ENCODE measurements around the gene PCNT.

Gene PCNT

DNA sequence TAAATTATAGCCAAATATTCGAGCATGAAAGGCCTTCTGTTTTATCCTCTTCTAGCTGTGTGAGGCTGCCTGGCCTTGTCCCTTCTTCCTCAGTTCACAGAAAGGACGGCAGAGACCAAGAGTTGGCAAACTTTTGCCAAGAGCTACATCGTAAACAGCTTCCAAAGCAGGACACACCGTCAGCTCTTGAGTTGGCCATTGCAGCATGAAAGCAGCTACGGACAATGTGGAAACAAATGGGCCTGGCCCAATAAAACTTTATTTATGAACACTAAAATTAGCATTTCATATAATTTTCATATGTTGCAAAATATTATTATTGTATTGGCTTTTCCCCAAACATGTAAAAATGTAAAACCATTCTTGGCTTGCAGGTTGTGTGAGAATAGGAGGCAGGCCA, 11.0 kb upstream of the PCNT start:
- Histone ChIP-seq H3K27ac (ENCODE audit: low read depth, low read length) (no peak overlapping the region), H3K36me3 (ENCODE audit: control insufficient read depth, low read length) (peaks cover 78% of the 10 kb centered on the region)
- no peak for TF ChIP-seq EZH2phosphoT487 (IDR thresholded peaks at IDR 0.05; ENCODE audit: borderline replicate concordance, low read length)
- TF ChIP-seq, protein P1, sequence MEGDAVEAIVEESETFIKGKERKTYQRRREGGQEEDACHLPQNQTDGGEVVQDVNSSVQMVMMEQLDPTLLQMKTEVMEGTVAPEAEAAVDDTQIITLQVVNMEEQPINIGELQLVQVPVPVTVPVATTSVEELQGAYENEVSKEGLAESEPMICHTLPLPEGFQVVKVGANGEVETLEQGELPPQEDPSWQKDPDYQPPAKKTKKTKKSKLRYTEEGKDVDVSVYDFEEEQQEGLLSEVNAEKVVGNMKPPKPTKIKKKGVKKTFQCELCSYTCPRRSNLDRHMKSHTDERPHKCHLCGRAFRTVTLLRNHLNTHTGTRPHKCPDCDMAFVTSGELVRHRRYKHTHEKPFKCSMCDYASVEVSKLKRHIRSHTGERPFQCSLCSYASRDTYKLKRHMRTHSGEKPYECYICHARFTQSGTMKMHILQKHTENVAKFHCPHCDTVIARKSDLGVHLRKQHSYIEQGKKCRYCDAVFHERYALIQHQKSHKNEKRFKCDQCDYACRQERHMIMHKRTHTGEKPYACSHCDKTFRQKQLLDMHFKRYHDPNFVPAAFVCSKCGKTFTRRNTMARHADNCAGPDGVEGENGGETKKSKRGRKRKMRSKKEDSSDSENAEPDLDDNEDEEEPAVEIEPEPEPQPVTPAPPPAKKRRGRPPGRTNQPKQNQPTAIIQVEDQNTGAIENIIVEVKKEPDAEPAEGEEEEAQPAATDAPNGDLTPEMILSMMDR (IDR thresholded peaks at IDR 0.05; ENCODE audit: low read depth, low read length, poor library complexity, severe bottlenecking): no peak

DNA sequence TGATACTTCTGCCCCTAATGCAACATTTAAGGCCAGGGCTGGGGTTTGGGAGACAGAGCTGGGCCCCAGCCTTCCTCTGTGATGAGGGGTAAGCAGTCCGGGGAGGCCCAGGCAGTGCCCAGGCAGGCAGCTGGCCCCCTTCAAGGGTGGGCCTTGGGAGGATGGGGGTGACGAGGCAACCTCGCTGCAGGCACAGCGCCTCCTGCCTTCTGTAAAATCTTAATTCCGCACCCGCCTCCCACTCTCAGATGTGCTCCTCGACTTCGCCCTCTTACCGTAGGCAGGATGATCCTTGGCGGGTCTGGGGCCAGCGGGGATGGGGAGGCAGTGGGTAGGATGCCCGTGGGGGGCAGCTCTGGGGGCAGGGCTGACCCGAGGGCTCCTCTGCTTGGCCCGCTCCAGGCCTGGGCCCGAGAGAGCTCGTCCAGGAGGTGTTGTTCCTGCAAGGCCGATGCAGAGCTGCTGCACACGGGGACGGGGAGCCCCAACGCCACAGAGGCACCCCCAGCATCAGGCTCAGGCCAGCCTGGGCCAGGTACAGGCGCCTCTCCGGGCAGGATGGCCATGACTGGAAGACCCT, 9.4 kb upstream of the PCNT start:
- H3K27me3 ChIP-seq (ENCODE audit: control insufficient read depth, low read length): no peaks in the 10 kb centered on the region
- H3K9me2 ChIP-seq (replicated peaks; ENCODE audit: control insufficient read depth, low read length): no peaks in the 10 kb centered on the region
- H3K36me3 ChIP-seq (ENCODE audit: control insufficient read depth, low read length): peaks cover 79% of the 10 kb centered on the region
- peaks cover 22% of the 10 kb centered on the region for H3K79me2 ChIP-seq (ENCODE audit: control insufficient read depth, low read length)
- no peak overlapping the region for H3K4me2 ChIP-seq (ENCODE audit: low read length)
- peaks cover 5% of the 10 kb centered on the region; the same call in 1 of the 2 replicates for H4K20me1 ChIP-seq (ENCODE audit: control insufficient read depth, insufficient read depth, low read depth, low read length)
- no peak overlapping the region for H3K4me3 ChIP-seq (ENCODE audit: low read length)
- TF ChIP-seq, protein P1 (IDR thresholded peaks at IDR 0.05; ENCODE audit: low read depth, low read length, poor library complexity, severe bottlenecking): no peak
- no peak for TF ChIP-seq EZH2phosphoT487 (IDR thresholded peaks at IDR 0.05; ENCODE audit: borderline replicate concordance, low read length)
- no peaks in the 10 kb centered on the region for H3K4me1 ChIP-seq (ENCODE audit: control insufficient read depth, low read length)
- H3K27ac ChIP-seq (ENCODE audit: low read depth, low read length): no peak overlapping the region
- H3F3A ChIP-seq (ENCODE audit: control insufficient read depth, insufficient read depth): no peaks in the 10 kb centered on the region
- H3K9me3 ChIP-seq (ENCODE audit: control insufficient read depth, insufficient read depth, low read length): no peaks in the 10 kb centered on the region

More for the DNA sequence above, 11.0 kb upstream of the PCNT start:
- H3K9me3 ChIP-seq (ENCODE audit: control insufficient read depth, insufficient read depth, low read length): no peaks in the 10 kb centered on the region
- no peaks in the 10 kb centered on the region for H3K4me1 ChIP-seq (ENCODE audit: control insufficient read depth, low read length)
- no peak overlapping the region for H3K4me3 ChIP-seq (ENCODE audit: low read length)
- H3F3A ChIP-seq (ENCODE audit: control insufficient read depth, insufficient read depth): no peaks in the 10 kb centered on the region
- no peaks in the 10 kb centered on the region for H3K27me3 ChIP-seq (ENCODE audit: control insufficient read depth, low read length)
- peaks cover 6% of the 10 kb centered on the region for H3K79me2 ChIP-seq (ENCODE audit: control insufficient read depth, low read length)
- no peaks in the 10 kb centered on the region for H4K20me1 ChIP-seq (ENCODE audit: control insufficient read depth, insufficient read depth, low read depth, low read length)
- no peak overlapping the region for H3K4me2 ChIP-seq (ENCODE audit: low read length)
- H3K9me2 ChIP-seq (replicated peaks; ENCODE audit: control insufficient read depth, low read length): no peaks in the 10 kb centered on the region

DNA sequence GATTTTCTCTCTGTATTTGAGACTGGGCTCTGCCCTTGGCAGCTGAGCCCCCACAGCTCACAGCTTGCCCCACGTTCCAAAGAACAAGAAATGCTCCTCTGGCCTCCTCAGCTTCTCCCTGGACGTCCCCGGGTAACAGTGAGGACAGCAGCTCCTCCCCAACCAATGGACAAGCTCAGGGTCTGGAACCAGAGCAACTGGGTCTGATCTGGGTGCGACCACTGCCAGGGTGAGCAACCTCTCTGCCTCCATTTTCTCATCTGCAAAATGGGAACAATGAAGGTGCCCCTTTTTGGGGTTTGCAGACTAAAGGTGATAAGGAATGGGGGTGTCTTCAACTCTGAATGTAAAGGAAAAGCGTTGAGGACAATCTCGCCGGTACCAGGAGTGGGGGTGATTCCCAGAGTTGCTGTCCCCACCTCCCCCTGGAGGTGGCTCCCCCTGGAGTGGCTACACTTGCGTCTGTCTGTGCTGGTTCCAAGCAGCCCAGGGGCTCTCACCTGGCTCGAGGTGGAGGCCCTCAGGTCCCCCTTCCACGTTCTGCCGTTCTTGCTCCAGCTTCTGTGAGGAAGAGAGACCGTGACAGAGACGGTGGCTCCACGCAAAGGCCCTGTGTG, 7.1 kb upstream of the PCNT start:
- Histone ChIP-seq H3K4me3 (ENCODE audit: low read length) (no peak overlapping the region), H3F3A (ENCODE audit: control insufficient read depth, insufficient read depth) (peaks cover 4% of the 10 kb centered on the region; the same call in 1 of the 2 replicates), H3K9me2 (replicated peaks; ENCODE audit: control insufficient read depth, low read length) (no peaks in the 10 kb centered on the region), H4K20me1 (ENCODE audit: control insufficient read depth, insufficient read depth, low read depth, low read length) (peaks cover 10% of the 10 kb centered on the region), H3K9me3 (ENCODE audit: control insufficient read depth, insufficient read depth, low read length) (no peaks in the 10 kb centered on the region), H3K4me2 (ENCODE audit: low read length) (no peak overlapping the region), H3K79me2 (ENCODE audit: control insufficient read depth, low read length) (peaks cover 43% of the 10 kb centered on the region), H3K27ac (ENCODE audit: low read depth, low read length) (no peak overlapping the region), H3K36me3 (ENCODE audit: control insufficient read depth, low read length) (peaks cover 84% of the 10 kb centered on the region), H3K27me3 (ENCODE audit: control insufficient read depth, low read length) (no peaks in the 10 kb centered on the region), H3K4me1 (ENCODE audit: control insufficient read depth, low read length) (peaks cover 17% of the 10 kb centered on the region)
- TF ChIP-seq EZH2phosphoT487 (IDR thresholded peaks at IDR 0.05; ENCODE audit: borderline replicate concordance, low read length): no peak
- TF ChIP-seq, protein P1 (IDR thresholded peaks at IDR 0.05; ENCODE audit: low read depth, low read length, poor library complexity, severe bottlenecking): no peak

Measured in DOHH2 (cell line).